DND-41 (cell line): ENCODE data around the gene BLCAP.

Experiments used
- CTCF ChIP-seq: IDR thresholded peaks from 2 replicates; pipeline ENCODE4 v1.5.1; 2012; ENCODE audit warnings: borderline replicate concordance, low read length, moderate library complexity, mild to moderate bottlenecking; ENCODE audit not compliant: poor library complexity, severe bottlenecking; ENCODE audit errors: extremely low read depth
- EZH2 ChIP-seq: IDR thresholded peaks from 3 replicates; pipeline ENCODE4 v1.6.1; 2012; ENCODE audit warnings: borderline replicate concordance, low read depth, mild to moderate bottlenecking, moderate library complexity, low read length, inconsistent platforms; ENCODE audit not compliant: severe bottlenecking

- TF ChIP-seq CTCF: no peak
- TF ChIP-seq EZH2: no peak
Observed at GRCh38 chr20:37492945-37493344, 34.7 kb downstream of the BLCAP start.
